CD4-positive, alpha-beta T cell treated with Interleukin-1 beta for 1 hour (primary cell): ENCODE results near the gene LSM7.
A peak's percentile ranks its signal among the peaks of the same experiment; 100 is the strongest.
"Not testable (repeated sequence)": the region's sequence is repeated elsewhere in the genome, so short reads cannot be mapped to it uniquely, and the experiment has no call there.

ENCODE experiments used
- DNase-seq, 2 donors: peaks; one replicate each; pipeline ENCODE4 v3.0.0-alpha.2; 2020 to 2022

Gene LSM7

DNA sequence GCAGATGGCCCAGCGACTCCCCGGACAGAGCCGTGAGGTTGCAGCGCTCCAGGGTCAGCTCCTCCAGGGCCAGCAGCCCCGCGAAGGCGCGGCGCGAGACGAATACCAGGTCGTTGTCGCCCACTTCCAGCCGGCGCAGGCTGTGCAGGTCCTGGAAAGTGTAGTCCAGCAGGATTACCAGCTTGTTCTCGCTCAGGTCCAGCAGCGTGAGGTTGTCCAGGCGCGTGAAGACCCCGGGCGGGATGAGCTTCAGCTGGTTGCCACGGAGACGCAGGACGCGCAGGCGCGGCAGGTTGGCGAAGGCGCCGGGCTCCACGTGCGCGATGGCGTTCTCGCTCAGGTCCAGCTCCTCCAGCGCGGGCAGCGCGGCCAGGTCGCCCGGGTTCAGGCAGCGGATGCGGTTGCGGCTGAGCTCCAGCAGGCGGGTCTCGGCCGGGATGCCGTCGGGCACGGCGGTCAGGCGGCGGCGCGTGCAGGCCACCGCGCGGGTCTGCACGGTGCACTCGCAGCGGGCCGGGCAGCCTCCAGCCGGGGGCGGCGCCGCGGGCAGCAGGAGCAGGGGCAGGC lies 37.1 kb downstream of the LSM7 start:
- DNase-seq, result no peak

DNA sequence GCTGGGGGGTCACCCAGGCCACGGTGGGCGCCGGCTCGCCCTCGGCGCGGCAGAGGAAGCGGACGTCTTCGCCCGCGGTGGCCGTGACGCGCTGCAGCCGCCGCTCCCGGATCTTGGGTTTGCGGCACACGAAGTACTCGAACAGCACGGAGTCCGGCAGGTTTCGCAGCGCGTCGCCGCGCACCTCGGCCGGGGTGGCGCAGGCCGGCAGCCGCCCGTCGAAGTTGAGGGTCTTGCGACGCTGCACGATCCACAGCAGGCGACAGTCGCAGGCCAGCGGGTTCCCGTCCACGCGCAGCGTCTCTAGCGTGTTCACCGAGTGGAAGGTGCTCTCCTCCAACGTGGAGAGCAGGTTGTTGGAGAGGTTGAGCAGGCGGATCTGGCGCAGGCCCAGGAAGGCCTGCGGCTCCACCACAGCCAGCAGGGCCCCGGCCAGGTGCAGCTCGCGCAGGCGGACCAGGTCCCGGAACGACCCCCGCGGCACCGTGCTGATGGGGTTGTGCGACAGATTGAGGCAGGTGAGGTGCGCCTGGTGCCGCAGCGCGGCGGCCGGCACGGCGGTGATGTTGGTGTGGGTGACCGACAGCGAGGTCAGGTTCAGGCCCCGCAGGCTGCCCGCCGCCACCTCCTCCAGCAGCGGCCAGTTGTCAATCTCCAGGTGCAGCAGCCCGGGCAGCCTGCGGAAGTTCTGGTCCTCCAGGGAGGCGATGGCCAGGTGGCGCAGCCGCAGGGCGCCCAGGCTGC lies 37.8 kb downstream of the LSM7 start:
- no peak for DNase-seq

DNA sequence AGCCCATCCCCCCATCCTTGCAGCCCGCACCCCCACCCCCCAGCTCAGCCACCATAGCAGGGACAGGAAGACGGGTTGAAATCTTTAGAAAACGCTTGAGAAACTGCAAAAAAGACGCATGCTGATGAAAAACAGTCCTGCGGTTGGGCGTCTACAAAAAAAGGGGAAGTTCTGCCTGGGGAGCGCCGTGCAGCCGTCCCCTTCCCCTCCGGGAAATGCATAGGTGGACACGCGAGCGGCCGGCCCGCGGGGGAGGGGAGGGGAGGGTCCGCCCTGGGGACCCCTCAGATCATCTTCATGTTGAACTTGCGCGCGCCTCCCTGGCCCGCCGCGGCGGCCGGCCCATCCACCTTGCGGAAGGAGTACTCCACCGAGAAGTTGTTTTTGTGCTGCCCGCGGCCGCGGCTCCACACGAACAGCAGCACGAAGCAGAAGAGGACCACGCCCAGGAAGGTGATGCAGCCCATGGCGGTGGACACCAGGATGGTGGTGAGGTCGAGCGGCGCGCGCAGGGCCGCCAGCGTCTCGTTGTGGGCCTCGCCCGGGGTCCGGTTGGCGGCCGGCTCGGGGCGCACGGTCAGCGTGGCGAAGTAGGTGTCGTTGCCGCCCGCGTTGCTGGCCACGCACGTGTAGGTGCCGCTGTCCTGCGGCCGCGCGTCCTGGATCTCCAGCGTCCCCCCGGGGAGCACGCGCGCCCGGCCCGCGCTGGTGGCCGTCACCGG lies 38.5 kb downstream of the LSM7 start:
- peak; percentile 57 to 75 for DNase-seq

DNA sequence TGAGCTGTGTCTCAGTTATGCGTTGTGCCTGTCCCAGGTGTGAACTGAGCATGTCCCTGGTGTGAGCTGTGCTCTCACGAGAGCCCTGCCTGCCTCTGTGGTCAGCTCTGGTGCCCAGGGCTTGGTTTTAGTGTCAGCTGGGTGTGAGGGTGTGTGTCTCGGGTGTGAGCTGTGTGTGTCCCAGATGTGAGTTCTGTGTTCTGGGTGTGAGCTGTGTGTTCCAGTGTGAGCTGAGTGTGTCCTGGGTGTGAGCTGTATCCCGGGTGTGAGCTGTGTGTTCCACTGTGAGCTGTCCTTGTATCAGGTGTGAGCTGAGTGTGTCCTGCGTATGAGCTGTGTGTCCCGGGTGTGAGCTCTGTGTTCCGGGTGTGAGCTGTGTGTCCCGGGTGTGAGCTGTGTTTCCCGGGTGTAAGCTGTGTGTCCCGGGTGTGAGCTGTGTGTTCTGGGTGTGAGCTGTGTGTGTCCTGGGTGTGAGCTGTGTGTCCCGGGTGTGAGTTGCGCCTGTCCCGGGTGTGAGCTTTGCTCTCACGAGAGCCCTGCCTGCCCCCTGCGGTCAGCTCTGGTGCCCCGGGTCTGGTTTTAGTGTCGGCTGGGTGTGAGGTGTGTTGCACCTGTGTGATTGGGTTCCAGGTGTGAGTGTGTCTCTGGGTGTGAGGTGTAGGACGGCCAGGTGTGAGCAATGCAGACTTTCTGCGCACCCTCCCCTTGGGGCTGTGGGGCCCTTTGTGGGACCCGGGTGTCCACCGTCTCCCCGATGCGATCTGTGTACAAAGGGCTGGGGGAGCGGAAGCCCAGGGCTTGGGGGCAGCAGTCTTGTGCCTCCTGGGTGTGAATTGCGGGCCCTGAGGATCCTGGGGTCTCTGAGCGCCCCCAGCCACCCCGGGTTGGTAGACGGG lies 39.3 kb downstream of the LSM7 start:
- peak in 1 of 2 donors; percentile 27 for DNase-seq

DNA sequence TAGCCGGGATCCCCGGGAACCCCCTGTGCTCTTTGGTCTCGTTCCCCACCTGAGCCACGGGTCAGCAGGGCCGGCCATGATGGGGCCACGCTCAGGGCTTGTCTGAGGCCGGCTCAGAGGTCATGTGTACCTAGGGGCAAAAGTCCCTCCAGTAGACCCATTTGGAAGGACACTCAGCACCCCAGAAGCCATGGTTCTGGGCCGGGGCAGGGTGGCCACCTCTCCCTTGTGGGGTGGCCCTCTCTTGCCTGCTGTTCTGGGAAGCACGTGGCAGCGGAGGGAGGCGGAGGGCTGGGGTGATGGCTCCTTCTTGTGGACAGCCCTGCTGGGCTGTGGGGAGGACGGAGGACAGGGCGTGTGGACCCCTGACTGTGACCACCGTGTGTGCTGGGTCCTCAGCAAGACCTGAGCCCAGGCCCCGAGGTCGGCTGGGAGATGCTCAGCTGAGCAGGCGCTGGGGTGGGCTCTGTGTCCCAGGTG lies 40.0 kb downstream of the LSM7 start:
- DNase-seq, result no peak

DNA sequence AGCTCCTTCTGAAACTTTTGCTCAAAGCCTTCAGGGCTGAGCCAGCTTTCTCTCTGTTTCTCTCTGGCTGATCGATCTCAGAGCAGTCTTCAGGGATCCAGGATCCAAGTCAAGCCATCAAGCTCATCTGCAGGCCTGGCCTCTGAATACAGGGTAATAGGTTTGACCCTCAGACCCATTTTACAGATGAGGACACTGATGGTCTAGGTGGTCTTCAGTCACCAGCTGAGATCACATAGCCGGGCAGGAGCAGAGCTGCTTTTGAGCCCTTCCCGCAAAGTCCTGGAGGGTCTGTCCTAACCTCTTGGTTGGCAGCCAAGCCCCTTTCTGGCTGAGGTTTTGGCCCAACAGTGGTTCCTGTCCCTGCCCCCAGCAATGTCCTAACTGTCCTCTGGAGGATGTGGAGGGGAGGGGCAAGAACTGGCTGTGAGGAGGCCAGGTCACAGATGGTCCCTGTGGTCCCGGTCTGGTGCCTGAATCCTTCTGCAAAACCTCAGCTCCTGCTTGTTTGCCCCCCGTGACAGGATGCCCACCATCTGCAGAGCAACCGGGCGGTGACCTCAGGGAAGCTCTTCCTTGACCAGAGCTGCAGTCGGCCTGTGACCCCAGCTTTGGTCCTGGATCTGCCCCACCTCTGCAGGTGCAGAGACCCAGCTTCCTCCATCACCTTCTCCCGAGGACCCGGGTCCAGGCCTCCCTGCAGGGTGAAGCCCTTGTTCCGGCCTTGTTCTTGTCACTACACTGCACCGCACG lies 40.6 kb downstream of the LSM7 start:
- DNase-seq, result no peak

DNA sequence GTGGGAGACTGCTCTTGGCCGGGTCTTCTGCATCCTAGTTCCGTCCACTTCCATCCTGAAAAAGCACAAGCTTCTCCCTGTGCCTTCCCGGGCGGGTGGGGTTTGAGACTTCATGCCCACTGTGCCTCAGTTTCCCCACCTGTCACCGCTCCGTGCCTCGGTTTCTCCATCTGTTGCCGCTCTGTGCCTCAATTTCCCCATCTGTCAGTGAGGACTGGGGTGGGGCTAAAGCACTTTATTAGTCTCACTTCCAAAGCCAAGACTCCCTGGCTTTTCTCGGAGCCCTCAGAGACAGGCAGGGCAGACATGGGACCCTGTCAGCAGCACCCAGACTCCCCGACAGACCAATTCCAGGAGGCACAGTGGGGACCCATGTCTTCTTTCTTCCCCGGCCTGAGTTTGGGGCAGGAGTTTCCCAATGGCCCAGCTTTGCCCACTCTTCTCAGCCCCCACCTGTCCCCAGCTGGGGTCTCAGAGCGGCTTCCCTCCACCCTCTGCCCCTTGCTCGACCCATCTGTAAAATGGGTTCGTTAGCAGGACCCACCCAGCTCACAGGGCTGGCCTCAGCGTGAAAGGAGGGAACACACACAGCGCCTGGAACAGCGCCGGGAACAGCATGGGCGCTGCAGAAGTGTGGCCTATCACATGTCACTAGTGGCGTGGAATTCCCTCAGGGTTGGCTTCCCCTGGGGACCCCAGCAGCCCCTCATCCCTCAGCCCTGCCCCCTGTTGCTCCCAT lies 41.8 kb downstream of the LSM7 start:
- no peak for DNase-seq

DNA sequence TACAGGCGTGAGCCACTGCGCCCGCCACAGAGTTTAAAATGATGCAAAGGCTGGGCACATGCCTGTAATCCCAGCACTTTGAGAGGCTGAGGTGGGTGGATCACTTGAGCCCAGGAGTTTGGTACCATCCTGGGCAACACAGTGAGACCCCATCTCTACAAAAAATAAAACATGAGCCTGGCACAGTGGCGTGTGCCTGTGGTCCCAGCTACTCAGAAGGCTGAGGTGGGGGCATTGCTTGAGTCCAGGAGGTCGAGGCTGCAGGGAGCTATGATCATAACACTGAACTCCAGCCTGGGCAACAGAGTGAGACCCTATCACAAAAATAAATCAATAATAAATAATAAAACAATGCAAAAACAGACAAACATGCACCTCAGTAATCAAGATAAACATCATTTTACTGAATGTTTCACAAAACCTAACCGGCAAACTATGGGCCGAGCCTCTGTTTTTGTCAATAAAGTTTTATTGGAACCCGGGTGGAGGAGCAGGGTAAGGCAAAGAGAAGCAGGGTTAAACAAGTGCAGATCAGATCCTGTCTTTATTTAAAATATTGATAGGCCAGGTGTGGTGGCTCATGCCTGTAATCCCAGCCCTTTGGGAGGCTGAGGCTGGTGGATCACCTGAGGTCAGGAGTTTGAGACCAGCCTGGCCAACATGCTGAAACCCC lies 44.4 kb downstream of the LSM7 start:
- DNase-seq, result no peak

DNA sequence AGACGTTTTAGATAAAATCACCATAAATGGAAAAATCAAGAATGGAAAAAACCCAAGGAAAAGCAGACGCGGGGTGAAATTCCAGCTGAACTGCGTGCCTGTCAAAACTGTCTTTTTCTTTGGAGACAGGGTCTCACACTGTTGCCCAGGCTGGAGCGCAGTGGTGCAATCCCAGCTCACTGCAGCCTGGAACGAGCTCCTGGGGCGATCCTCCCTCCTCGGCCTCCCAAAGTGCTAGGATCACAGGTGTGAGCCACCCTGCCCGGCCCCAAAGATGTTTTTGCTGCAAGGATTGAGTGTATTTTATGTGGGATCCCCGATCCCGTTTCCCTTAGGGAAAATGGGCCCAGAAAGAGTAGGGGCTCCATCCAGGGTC lies 45.5 kb downstream of the LSM7 start:
- DNase-seq, result no peak

DNA sequence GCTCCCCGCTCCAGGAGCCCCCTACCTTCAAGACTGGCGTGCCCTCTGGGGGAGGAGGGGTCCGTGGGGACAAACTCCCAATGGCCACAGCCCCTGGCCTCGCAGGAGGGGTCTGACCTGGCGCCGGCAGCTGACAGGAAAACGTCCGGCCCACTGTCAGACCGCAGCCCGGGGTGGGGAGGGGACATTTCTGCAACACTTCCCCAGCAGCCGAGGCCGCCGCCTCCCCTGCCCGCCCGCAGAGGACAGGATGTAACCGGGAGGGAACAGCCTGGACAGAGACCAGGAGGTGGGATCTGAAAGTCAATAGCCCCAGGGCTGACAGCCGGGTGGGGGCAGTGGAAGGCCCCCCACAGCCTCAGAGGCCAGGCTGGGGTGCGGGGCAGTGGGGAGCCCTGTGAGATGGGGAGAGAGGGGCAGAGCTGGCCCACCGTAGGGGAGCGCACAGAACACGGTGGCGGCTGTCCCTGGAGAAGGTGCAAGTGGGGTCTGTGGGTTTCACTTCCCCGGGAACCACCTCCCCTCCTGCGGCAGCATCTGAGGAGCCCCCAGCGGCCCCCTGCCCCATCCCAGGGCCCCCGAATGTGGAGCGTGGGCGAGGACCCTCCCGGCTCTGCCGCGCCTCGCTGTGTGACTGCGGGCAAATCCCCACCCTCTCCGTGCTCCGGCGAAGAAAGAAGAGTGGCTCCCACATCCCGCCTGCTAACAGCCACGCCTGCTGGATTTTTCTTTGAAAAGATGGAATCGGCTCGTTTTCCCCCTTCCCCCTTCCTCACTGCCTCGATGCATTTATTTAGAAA lies 46.1 kb downstream of the LSM7 start, which contains the start of gene PEAK3:
Gene PEAK3 (minus strand): TSS at position 114 of the 800 bp plus-strand sequence. CDS start 1,244 bp downstream, outside the sequence.
- DNase-seq, result peak; percentile 55

DNA sequence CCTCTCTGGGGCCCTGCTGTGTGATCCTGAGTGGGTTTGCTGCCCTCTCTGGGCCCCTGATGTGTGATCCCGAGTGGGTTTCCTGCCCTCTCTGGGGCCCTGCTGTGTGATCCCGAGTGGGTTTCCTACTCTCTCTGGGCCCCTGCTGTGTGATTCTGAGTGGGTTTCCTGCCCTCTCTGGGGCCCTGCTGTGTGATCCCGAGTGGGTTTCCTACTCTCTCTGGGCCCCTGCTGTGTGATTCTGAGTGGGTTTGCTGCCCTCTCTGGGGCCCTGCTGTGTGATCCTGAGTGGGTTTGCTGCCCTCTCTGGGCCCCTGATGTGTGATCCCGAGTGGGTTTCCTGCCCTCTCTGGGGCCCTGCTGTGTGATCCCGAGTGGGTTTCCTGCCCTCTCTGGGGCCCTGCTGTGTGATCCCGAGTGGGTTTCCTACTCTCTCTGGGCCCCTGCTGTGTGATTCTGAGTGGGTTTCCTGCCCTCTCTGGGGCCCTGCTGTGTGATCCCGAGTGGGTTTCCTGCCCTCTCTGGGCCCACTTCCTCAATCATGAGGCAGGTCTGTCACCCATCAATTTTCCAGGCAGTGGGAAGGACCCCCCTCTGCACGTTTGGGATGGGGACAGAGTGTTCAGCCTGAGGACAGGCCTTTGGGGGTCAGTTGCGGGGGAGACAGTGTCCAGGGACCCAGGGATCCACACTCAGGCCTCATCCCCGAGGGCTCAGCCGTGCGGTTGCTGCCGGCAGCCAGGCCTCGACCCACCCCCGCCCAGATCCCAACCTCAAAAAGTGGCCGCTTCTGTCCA lies 46.9 kb downstream of the LSM7 start:
- DNase-seq, result not testable (repeated sequence)

DNA sequence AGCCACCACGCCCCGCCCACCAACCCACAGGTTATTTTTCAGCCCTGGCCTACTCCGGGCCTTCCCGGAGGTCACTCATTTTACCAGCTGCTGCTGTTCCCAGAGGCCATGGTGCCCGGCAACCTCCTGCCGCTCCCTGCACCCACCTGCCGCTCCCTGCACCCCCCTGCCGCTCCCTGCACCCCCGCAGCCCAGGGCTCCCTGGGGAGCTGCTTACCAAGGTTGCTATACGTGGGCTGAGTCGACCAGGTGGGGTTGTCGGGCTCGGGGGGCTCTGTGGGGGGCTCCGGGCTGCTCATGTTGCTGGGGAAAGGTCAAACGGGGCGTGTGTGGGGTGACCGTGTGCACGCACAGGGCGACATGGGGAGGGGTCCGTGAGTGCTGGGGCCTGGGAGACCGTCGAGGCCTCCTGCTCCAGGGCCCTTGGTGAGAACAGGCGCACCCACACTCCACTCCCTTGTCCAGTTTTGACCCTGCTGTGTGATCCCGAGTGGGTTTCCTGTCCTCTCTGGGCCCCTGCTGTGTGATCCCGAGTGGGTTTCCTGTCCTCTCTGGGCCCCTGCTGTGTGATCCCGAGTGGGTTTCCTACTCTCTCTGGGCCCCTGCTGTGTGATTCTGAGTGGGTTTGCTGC lies 47.6 kb downstream of the LSM7 start:
- DNase-seq, result no peak

DNA sequence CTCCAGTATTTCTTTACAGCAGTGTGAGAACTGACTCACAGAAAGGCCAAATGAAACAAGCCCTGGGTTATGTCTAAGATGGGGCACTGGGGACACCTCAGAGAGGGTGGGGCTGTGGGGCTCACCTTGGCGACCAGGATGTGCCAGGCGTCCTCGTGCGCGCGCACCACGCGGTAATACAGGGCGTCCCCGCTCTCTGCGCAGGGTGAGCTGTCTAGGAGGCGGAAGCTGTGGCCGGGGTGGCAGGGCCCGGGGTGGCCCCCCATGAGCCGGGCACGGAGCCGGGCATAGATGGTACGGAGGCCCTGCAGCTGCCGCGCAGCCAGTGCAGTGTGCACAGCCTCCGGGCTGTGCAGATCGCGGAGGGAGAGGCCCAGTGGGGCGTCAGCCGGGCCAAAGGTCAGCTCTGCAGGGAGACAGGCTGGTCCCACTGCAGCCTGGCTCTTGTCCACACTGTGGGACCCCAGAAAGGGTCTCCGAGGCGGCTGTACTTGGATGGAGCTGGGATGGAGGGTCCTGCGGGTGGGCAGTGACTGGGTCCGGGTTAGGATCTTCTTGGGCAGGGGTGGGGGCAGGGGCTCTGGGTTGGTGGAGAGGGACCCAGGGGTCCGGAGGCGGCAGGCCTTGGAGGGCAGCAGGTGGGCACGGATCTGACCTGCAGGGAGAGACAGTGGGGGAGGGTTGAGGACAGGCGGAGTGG lies 49.8 kb downstream of the LSM7 start:
- no peak for DNase-seq

DNA sequence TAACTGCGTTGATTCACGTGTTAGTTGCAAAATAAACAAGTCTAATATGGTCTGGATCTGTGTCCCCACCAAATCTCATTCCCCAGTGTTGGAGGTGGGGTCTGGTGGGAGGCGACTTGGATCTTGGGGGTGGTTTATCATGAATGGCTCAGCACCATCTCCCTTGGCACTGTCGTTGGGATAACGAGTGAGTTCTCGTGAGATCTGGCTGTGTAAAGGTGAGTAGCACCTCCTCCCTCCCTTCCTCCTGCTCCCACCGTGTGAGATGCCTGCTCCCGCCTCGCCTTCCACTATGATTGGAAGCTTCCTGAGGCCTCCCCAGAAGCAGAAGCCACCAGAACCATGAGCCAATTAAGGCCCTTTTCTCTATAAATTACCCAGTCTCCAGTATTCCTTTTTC lies 51.2 kb downstream of the LSM7 start:
- DNase-seq, result no peak

DNA sequence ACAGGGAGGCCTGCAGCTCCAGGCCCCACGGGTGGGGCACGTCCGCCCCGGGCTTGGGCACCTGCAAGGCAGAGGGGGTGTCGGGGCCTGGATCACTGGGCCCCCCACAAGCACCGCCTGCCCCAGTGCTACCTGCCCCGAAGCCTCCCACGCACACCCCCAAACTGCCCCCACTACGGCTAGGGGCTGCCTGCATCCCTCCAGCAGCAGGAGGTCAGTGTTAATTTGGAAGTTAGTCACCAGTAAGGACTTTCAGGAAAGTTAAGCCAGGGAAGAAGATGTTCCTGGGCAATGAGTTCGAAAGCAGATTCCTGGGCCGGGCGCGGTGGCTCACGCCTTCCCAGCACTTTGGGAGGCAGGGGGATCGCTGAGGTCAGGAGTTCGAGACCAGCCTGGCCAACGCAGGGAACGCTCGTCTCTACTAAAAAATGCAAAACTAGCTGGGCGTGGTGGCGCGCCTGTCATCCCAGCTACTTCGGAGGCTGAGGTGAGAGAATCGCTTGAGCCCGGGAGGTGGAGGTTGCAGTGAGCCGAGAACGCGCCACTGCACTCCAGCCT lies 51.9 kb downstream of the LSM7 start:
- DNase-seq, result no peak

DNA sequence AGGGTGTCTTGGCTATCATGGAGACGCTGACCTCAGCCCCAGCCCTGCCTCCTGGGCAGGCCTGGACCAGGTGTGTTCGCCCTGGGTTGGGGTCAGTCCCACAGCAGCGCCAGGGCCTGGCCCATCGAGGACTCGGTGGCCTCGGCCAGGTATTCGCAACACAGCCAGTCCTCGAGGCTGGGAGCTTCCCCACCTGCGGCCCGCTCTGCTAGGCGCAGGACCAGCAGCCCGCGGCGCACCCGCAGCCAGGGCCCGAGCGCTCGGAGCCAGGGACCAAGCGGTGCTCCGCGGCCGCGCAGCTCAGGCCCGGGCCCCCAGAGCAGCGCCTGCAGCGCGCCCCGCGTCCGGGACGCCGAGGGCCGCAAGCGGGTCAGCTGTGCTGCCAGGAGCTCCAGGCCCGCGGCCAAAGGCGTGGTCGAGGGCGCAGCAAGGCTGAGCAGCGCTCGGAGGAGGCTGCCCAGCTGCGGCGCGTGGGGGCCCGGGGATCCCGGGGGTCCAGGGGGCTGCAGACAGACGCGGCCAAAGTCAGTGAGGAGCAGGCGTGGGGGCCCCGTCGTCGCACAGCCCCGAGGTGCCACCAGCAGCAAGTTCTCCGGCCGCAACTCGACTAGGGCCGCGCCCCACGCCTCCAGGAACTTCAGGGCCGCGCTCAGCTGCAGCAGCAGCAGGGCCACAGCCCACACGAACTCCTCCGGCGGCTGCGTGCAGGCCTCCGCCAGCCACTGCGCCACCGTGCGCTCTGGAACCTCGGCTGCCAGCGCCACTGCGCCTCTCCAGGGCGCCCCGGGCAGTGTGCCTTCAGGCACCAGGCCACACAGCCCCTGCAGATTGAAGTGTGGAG lies 52.6 kb downstream of the LSM7 start:
- DNase-seq, result no peak
